Neural progenitor cell (in vitro differentiated cells): ENCODE results near the gene SLC30A4. TPM values are rescaled to one million over a fixed set of nuclear protein-coding genes. Genes with fewer than 3 reads are reported as not detected.
"Not testable (repeated sequence)": the region's sequence is repeated elsewhere in the genome, so short reads cannot be mapped to it uniquely, and the experiment has no call there.

Source experiments
- DNase-seq: peaks from one replicate; pipeline ENCODE4 v3.0.0-alpha.2; 2016; ENCODE audit warnings: low spot score
- H2AFZ ChIP-seq: fragments of 200-600 bp; sonication (generic); replicated peaks from 2 replicates; pipeline ENCODE4 v1.6.1; 2016; ENCODE audit warnings: antibody characterized with exemption
- H3F3A ChIP-seq: fragments of 200-600 bp; sonication (generic); 2 replicates; pipeline ENCODE4 v1.6.1; 2016; ENCODE audit warnings: antibody characterized with exemption, low read depth
- H3K27ac ChIP-seq: fragments of 200-600 bp; sonication (generic); 2 replicates; pipeline ENCODE4 v1.5.1; 2016; ENCODE audit warnings: mild to moderate bottlenecking
- H3K27me3 ChIP-seq: fragments of 200-600 bp; sonication (generic); 2 replicates; pipeline ENCODE4 v1.6.1; 2016; ENCODE audit warnings: mild to moderate bottlenecking, moderate library complexity
- H3K36me3 ChIP-seq: fragments of 200-600 bp; sonication (generic); 2 replicates; pipeline ENCODE4 v1.5.1; 2016
- H3K4me1 ChIP-seq: fragments of 200-600 bp; sonication (generic); 2 replicates; pipeline ENCODE4 v1.6.1; 2016; ENCODE audit warnings: mixed run types
- H3K4me2 ChIP-seq: fragments of 200-600 bp; sonication (generic); 2 replicates; pipeline ENCODE4 v1.6.1; 2016
- H3K4me3 ChIP-seq: fragments of 200-600 bp; sonication (generic); 2 replicates; pipeline ENCODE4 v1.5.1; 2016
- H3K79me2 ChIP-seq: fragments of 200-600 bp; sonication (generic); 2 replicates; pipeline ENCODE4 v1.6.1; 2016; ENCODE audit warnings: low read depth
- H3K9ac ChIP-seq: fragments of 200-600 bp; sonication (generic); 2 replicates; pipeline ENCODE4 v1.6.1; 2016
- H3K9me3 ChIP-seq: fragments of 200-600 bp; sonication (generic); 2 replicates; pipeline ENCODE4 v1.5.1; 2016; ENCODE audit warnings: low read depth
- H4K20me1 ChIP-seq: fragments of 200-600 bp; sonication (generic); 2 replicates; pipeline ENCODE4 v1.6.1; 2016; ENCODE audit warnings: low read depth
- H3K27ac Mint-ChIP-seq: 3 replicates; pipeline ENCODE4 v1.8.0; 2021; ENCODE audit warnings: mixed read lengths
- H3K27me3 Mint-ChIP-seq: 2 replicates; pipeline ENCODE4 v1.8.0; 2022; ENCODE audit warnings: low read depth, mild to moderate bottlenecking, inconsistent platforms, moderate library complexity, mixed read lengths; ENCODE audit not compliant: insufficient read depth
- H3K36me3 Mint-ChIP-seq: 3 replicates; pipeline ENCODE4 v1.8.0; 2021; ENCODE audit warnings: mixed read lengths
- H3K4me1 Mint-ChIP-seq: 3 replicates; pipeline ENCODE4 v1.8.0; 2021; ENCODE audit warnings: mixed read lengths
- H3K4me3 Mint-ChIP-seq: 3 replicates; pipeline ENCODE4 v1.8.0; 2021; ENCODE audit warnings: mild to moderate bottlenecking, moderate library complexity, mixed read lengths
- H3K9me3 Mint-ChIP-seq: 3 replicates; pipeline ENCODE4 v1.8.0; 2020; ENCODE audit warnings: mixed read lengths
- CTCF ChIP-seq: fragments of 200-600 bp; sonication (generic); IDR thresholded peaks from 2 replicates; pipeline ENCODE4 v1.5.1; 2017; ENCODE audit warnings: antibody characterized with exemption, mild to moderate bottlenecking
- EZH2 ChIP-seq: fragments of 200-600 bp; sonication (generic); IDR thresholded peaks from 2 replicates; pipeline ENCODE4 v1.6.1; 2017; ENCODE audit warnings: antibody characterized with exemption, mild to moderate bottlenecking, moderate library complexity
- EZH2phosphoT487 ChIP-seq: fragments of 200-600 bp; sonication (generic); IDR thresholded peaks from 2 replicates; pipeline ENCODE4 v1.6.1; 2017; ENCODE audit warnings: antibody characterized with exemption
- total RNA-seq: library from RNA; depleted of rRNA; stranded (reverse); fragments of >200 nt; gene quantifications from 2 replicates; pipeline ENCODE4 v1.2.3, GENCODE V29; 2015; ENCODE audit warnings: low replicate concordance

SLC30A4 gene
- total RNA-seq, 1 donor from 2014 or later, result 0.02 TPM

GRCh38 chr15:45535486-45536042 lies 13.0 kb upstream of the SLC30A4 start:
- Histone ChIP-seq H3F3A (no peaks in the 10 kb centered on the region), H3K9ac (no peak overlapping the region), H4K20me1 (no peaks in the 10 kb centered on the region), H3K79me2 (no peaks in the 10 kb centered on the region), H3K4me1 (peaks cover 11% of the 10 kb centered on the region), H3K36me3 (no peaks in the 10 kb centered on the region), H3K27ac (no peak overlapping the region), H3K9me3 (no peaks in the 10 kb centered on the region), H3K4me2 (no peak overlapping the region), H3K27me3 (peaks cover 20% of the 10 kb centered on the region), H3K4me3 (no peak overlapping the region), H2AFZ (no peak overlapping the region)
- H3K9me3 Mint-ChIP-seq, result no peaks in the 10 kb centered on the region
- H3K4me1 Mint-ChIP-seq, result peaks cover 11% of the 10 kb centered on the region
- H3K27me3 Mint-ChIP-seq, result peaks cover 2% of the 10 kb centered on the region
- TF ChIP-seq EZH2phosphoT487, result no peak
- TF ChIP-seq CTCF, result no peak
- no peak for TF ChIP-seq EZH2
- no peaks in the 10 kb centered on the region for H3K36me3 Mint-ChIP-seq
- no peak overlapping the region for H3K4me3 Mint-ChIP-seq
- no peak for DNase-seq
- no peak overlapping the region for H3K27ac Mint-ChIP-seq

GRCh38 chr15:45534821-45535220 lies 12.3 kb upstream of the SLC30A4 start:
- Histone ChIP-seq H3F3A (no peaks in the 10 kb centered on the region), H4K20me1 (no peaks in the 10 kb centered on the region), H2AFZ (no peak overlapping the region), H3K9me3 (no peaks in the 10 kb centered on the region), H3K36me3 (no peaks in the 10 kb centered on the region), H3K27me3 (peaks cover 23% of the 10 kb centered on the region), H3K4me3 (no peak overlapping the region), H3K4me1 (peaks cover 11% of the 10 kb centered on the region), H3K79me2 (no peaks in the 10 kb centered on the region), H3K27ac (no peak overlapping the region), H3K9ac (no peak overlapping the region), H3K4me2 (no peak overlapping the region)
- Mint-ChIP-seq H3K4me1 (peaks cover 11% of the 10 kb centered on the region), H3K27me3 (peaks cover 2% of the 10 kb centered on the region), H3K4me3 (no peak overlapping the region), H3K27ac (no peak overlapping the region), H3K36me3 (no peaks in the 10 kb centered on the region), H3K9me3 (no peaks in the 10 kb centered on the region)
- TF ChIP-seq CTCF, result no peak
- no peak for TF ChIP-seq EZH2
- no peak for TF ChIP-seq EZH2phosphoT487
- DNase-seq, result peak; percentile 40

GRCh38 chr15:45532892-45533291 lies 10.3 kb upstream of the SLC30A4 start:
- H2AFZ ChIP-seq, H3K9ac ChIP-seq, H3K79me2 ChIP-seq, H3K9me3 Mint-ChIP-seq, H3K27ac ChIP-seq, H3K27ac Mint-ChIP-seq, DNase-seq, H3K9me3 ChIP-seq, H3K36me3 ChIP-seq, H3K4me3 ChIP-seq, H3K27me3 Mint-ChIP-seq, H3F3A ChIP-seq, H3K4me2 ChIP-seq, H3K36me3 Mint-ChIP-seq, H3K4me3 Mint-ChIP-seq, H4K20me1 ChIP-seq: not testable (repeated sequence)
- H3K4me1 Mint-ChIP-seq, result peaks cover 11% of the 10 kb centered on the region
- Histone ChIP-seq H3K27me3 (peaks cover 31% of the 10 kb centered on the region), H3K4me1 (peaks cover 11% of the 10 kb centered on the region)

- Mint-ChIP-seq H3K27me3 (peaks cover 9% of the 10 kb centered on the region), H3K4me1 (peaks cover 3% of the 10 kb centered on the region), H3K9me3 (no peaks in the 10 kb centered on the region), H3K4me3 (no peak overlapping the region), H3K27ac (no peak overlapping the region), H3K36me3 (no peaks in the 10 kb centered on the region)
- H3K27ac ChIP-seq, result no peak overlapping the region
- no peaks in the 10 kb centered on the region for H3K9me3 ChIP-seq
- no peak for DNase-seq
- peaks cover 61% of the 10 kb centered on the region for H3K27me3 ChIP-seq
- H3K4me1 ChIP-seq, result peaks cover under 1% of the 10 kb centered on the region
- no peaks in the 10 kb centered on the region for H3K79me2 ChIP-seq
- H3K36me3 ChIP-seq, result no peaks in the 10 kb centered on the region
- H3K4me3 ChIP-seq, result no peak overlapping the region
- no peak overlapping the region for H3K4me2 ChIP-seq
- no peak overlapping the region for H3K9ac ChIP-seq
- no peaks in the 10 kb centered on the region for H4K20me1 ChIP-seq
- no peak overlapping the region for H2AFZ ChIP-seq
- no peaks in the 10 kb centered on the region for H3F3A ChIP-seq
- TF ChIP-seq CTCF, result no peak
These were observed 7.1 kb upstream of the SLC30A4 start for GRCh38 chr15:45529613-45530012.
